ENCODE measurements around the gene R3HDM2. TPM values are rescaled to one million over a fixed set of nuclear protein-coding genes. Genes with fewer than 3 reads are reported as not detected.

The R3HDM2 gene
- total and polyA plus RNA-seq, 2 donors (not counting 1 experiment from before 2014, with no cell fraction given), result 104 to 129 TPM

GRCh38 chr12:57258977-57259970 is 171.6 kb downstream of the R3HDM2 start:
- ATAC-seq (ENCODE audit: low read depth) (no peak), DNase-seq (no peak)
- Histone ChIP-seq H3K9ac (ENCODE audit: low read length) (no peak overlapping the region), H3K4me1 (ENCODE audit: control insufficient read depth in 2 of 2, insufficient read depth in 2 of 2, low read length in 2 of 2) (peaks cover 0 to 6% of the 10 kb centered on the region in 2 donors), H3K36me3 (replicated peaks in 1 of 2; ENCODE audit: control extremely low read depth in 1 of 2, control insufficient read depth in 1 of 2, extremely low read depth in 1 of 2, insufficient read depth in 2 of 2, low read length in 1 of 2) (peaks cover 29 to 79% of the 10 kb centered on the region in 2 experiments), H2AFZ (ENCODE audit: insufficient read depth, low read depth, low read length, poor library complexity, severe bottlenecking) (no peak overlapping the region), H3K79me2 (ENCODE audit: control insufficient read depth, insufficient read depth, low read length) (no peaks in the 10 kb centered on the region), H3K4me2 (replicated peaks; ENCODE audit: low read depth, low read length, poor library complexity, severe bottlenecking) (no peak overlapping the region), H3K27ac (ENCODE audit: low read length in 2 of 2) (no peak overlapping the region), H4K20me1 (ENCODE audit: control insufficient read depth, insufficient read depth, low read length, poor library complexity, severe bottlenecking) (no peaks in the 10 kb centered on the region), H3K9me3 (ENCODE audit: control extremely low read depth in 1 of 3, control insufficient read depth in 2 of 3, insufficient read depth in 1 of 3, low read length in 2 of 3) (no peaks in the 10 kb centered on the region), H3K27me3 (replicated peaks in 1 of 4; ENCODE audit: control extremely low read depth in 1 of 4, control insufficient read depth in 3 of 4, insufficient read depth in 4 of 4, low read length in 3 of 4) (no peaks in the 10 kb centered on the region), H3K4me3 (ENCODE audit: control extremely low read depth in 1 of 5, extremely low read depth in 1 of 5, insufficient read depth in 1 of 5, low read depth in 2 of 5, low read length in 4 of 5) (no peak overlapping the region)
- no peak for TF ChIP-seq EZH2 (IDR thresholded peaks at IDR 0.05; ENCODE audit: borderline replicate concordance, insufficient read depth, low read depth, low read length, poor library complexity, severe bottlenecking)
- TF ChIP-seq CTCF (IDR thresholded peaks at IDR 0.05), result no peak
- no peaks in the 10 kb centered on the region for H3K27me3 Mint-ChIP-seq
- H3K9me3 Mint-ChIP-seq (ENCODE audit: insufficient read depth), result no peaks in the 10 kb centered on the region
- no peak overlapping the region for H3K27ac Mint-ChIP-seq
- intact Hi-C loops (cut with micrococcal nuclease), result no loop called here
- 95% methylated on average over 4 of the region's 6 CpGs for WGBS (ENCODE audit: insufficient coverage)
- H3K4me3 Mint-ChIP-seq, result no peak overlapping the region
- H3K4me1 Mint-ChIP-seq, result peaks cover 7% of the 10 kb centered on the region
- POLR2A ChIA-PET, result no interaction called here
- CTCF ChIA-PET, result interaction anchor here (2.3 to 8.4 kb wide), 2 partner anchors 45 to 194 kb away, joined by 10 to 126 read pairs; partner anchors contain the start of gene INHBE

- Histone ChIP-seq H4K20me1 (ENCODE audit: control insufficient read depth, insufficient read depth, low read length, poor library complexity, severe bottlenecking) (no peaks in the 10 kb centered on the region), H2AFZ (ENCODE audit: insufficient read depth, low read depth, low read length, poor library complexity, severe bottlenecking) (no peak overlapping the region), H3K9me3 (ENCODE audit: control extremely low read depth in 1 of 3, control insufficient read depth in 2 of 3, insufficient read depth in 1 of 3, low read length in 2 of 3) (no peaks in the 10 kb centered on the region), H3K9ac (ENCODE audit: low read length) (no peak overlapping the region), H3K36me3 (replicated peaks in 1 of 2; ENCODE audit: control extremely low read depth in 1 of 2, control insufficient read depth in 1 of 2, extremely low read depth in 1 of 2, insufficient read depth in 2 of 2, low read length in 1 of 2) (peaks cover 29 to 63% of the 10 kb centered on the region in 2 experiments), H3K4me1 (ENCODE audit: control insufficient read depth in 2 of 2, insufficient read depth in 2 of 2, low read length in 2 of 2) (no peaks in the 10 kb centered on the region), H3K27me3 (replicated peaks in 1 of 4; ENCODE audit: control extremely low read depth in 1 of 4, control insufficient read depth in 3 of 4, insufficient read depth in 4 of 4, low read length in 3 of 4) (no peaks in the 10 kb centered on the region), H3K4me3 (ENCODE audit: control extremely low read depth in 1 of 5, extremely low read depth in 1 of 5, insufficient read depth in 1 of 5, low read depth in 2 of 5, low read length in 4 of 5) (no peak overlapping the region), H3K79me2 (ENCODE audit: control insufficient read depth, insufficient read depth, low read length) (no peaks in the 10 kb centered on the region), H3K4me2 (replicated peaks; ENCODE audit: low read depth, low read length, poor library complexity, severe bottlenecking) (no peak overlapping the region), H3K27ac (ENCODE audit: low read length in 2 of 2) (no peak overlapping the region)
- TF ChIP-seq CTCF (IDR thresholded peaks at IDR 0.05), result no peak
- TF ChIP-seq EZH2 (IDR thresholded peaks at IDR 0.05; ENCODE audit: borderline replicate concordance, insufficient read depth, low read depth, low read length, poor library complexity, severe bottlenecking), result no peak
- ChIA-PET POLR2A (interaction anchor here (0.6 kb wide), 1 partner anchor 157 kb away, joined by 4 read pairs; no protein-coding TSS in a partner anchor), CTCF (no interaction called here)
- intact Hi-C loops (cut with micrococcal nuclease), result no loop called here
- H3K9me3 Mint-ChIP-seq (ENCODE audit: insufficient read depth), result no peaks in the 10 kb centered on the region
- 98% methylated on average over 3 of the region's 6 CpGs for WGBS (ENCODE audit: insufficient coverage)
- ATAC-seq (ENCODE audit: low read depth), result no peak
- no peaks in the 10 kb centered on the region for H3K27me3 Mint-ChIP-seq
- H3K4me1 Mint-ChIP-seq, result no peaks in the 10 kb centered on the region
- no peak for DNase-seq
- H3K4me3 Mint-ChIP-seq, result no peak overlapping the region
- no peak overlapping the region for H3K27ac Mint-ChIP-seq
Observed at GRCh38 chr12:57255916-57256315, 174.9 kb downstream of the R3HDM2 start.

Measured in B cell (primary cell).